Fibroblast of the aortic adventitia (primary cell): ENCODE results near the gene SNAP25. TPM values are rescaled to one million over a fixed set of nuclear protein-coding genes. Genes with fewer than 3 reads are reported as not detected.
A peak's percentile ranks its signal among the peaks of the same experiment; 100 is the strongest.

Experiments used
- DNase-seq: peaks from one replicate; pipeline ENCODE4 v3.0.0-alpha.2; 2010; ENCODE audit warnings: low read depth
- H3K4me3 ChIP-seq: 2 replicates; pipeline ENCODE4 v1.5.1; 2011; ENCODE audit warnings: low read depth, mild to moderate bottlenecking, control low read depth, low read length, moderate library complexity
- CTCF ChIP-seq: IDR thresholded peaks from 2 replicates; pipeline ENCODE4 v1.5.1; 2011; ENCODE audit warnings: mild to moderate bottlenecking, low read length, control low read depth, inconsistent platforms; ENCODE audit not compliant: insufficient read depth
- total RNA-seq: library from RNA; depleted of rRNA; stranded (reverse); fragments of >200 nt; gene quantifications from 2 replicates; pipeline ENCODE4 v1.2.3, GENCODE V29; 2012; ENCODE audit warnings: low replicate concordance

Gene SNAP25
- total RNA-seq, 1 donor, result 3.1 TPM

DNA sequence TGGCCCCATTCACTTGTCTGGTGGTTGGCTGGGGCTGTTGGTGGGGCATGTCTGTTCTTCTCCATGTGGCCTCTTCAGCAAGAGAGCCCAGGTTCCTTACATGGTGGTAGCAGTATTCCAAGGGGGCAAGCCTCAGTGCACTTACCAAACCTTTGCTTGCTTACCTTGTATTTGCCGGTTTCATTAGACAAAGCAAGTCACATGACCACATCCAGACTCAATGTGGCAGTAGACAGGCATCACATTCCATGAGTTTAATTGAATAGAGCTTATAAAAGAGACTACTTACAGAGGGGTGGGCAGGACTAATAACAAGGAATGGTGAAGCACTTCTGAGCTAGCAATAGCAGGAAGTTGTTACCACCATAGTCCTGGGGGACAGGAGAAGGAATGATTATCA lies 78.6 kb downstream of the SNAP25 start:
- no peak for DNase-seq
- TF ChIP-seq CTCF, result no peak
- no peak overlapping the region for H3K4me3 ChIP-seq

DNA sequence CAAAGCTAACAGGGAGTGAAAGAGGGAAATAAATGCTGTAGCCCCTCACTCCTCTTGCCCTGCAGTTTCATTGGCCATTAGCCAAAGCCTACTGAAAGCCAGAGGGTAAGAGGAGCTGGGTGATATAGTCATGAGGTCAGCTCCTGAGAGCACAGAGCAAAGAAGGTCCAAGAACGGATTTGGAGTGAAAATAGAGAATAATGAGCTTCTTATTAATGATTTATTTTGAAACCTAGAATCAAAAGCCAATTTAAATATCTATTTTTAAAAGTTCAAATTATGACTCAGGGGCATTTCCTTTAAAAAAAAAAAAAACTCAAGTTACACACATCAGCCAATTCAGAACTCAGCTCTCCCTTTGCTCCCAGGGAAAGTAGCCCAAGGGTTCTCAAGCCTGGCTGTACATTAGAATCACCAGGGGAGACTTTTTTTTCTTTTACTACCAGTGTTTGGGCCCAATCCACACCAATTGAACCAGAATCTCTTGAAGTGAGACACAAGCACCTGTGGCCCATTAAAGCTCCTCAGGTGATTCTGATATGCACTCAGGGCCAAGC lies 79.1 kb downstream of the SNAP25 start:
- H3K4me3 ChIP-seq, result no peak overlapping the region
- DNase-seq, result no peak
- TF ChIP-seq CTCF, result no peak

DNA sequence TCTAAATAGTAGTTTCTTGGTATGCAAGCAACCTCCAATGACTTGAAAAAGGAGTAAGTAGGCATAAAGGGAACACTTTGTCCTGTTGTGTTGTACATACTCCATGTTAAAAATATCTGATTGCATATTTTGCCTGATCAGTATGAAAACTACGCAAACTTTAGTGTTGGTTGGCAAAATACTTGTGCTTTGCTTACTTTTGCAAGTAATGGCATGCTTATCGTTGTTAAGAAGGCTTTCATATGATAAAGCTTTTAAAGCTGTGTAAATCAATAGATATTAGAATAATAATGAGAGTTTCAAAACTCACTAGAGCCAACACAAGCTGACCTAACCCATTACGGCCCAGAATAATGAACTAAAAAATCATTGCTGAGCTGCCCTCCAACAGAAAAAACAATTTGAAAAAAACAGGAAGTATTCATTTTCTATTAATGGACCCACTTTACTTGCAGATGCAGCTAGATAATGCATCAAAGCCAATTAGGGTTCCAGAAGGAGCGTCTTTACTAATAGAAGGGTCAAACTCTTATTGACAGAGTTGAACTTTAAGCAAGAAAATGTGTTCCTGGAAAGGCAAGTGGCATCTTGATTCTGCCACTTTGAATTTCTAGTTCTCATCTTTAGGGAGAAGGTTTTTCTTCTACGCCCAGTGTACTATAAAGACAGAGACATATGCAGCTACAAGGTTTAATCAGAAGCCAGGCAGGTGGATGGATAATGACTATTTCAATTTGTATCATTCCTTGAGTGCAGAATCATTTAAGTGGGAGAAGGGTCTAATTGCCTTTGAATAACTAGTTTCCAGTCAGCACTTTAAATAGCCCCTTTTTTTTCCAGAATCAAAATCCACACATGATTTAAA lies 82.2 kb downstream of the SNAP25 start:
- no peak for DNase-seq
- TF ChIP-seq CTCF, result no peak
- no peak overlapping the region for H3K4me3 ChIP-seq

DNA sequence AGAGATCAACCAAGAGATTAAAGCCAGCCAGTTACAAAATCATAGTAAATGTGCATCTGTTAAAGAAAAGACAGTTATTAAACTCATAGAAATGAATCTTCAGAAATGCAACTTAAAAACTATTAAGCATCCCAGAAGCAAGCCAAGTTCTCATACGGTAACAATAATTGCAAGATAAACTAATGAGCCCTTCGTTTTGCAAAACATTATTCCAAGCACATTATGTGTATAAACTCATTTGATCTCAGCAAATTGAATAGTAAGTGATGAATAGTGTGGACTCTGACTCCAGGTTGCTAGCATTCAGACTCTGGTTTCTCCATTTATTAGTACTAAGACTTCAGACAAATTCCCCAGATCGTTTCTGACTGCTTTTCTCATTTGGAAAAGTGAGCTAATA lies 85.2 kb downstream of the SNAP25 start:
- H3K4me3 ChIP-seq, result no peak overlapping the region
- TF ChIP-seq CTCF, result no peak
- DNase-seq, result no peak

GRCh38 chr20:10304471-10305046 lies 85.9 kb downstream of the SNAP25 start:
- no peak for TF ChIP-seq CTCF
- DNase-seq, result no peak
- H3K4me3 ChIP-seq, result no peak overlapping the region

- TF ChIP-seq CTCF, result no peak
- peak; percentile 96 for DNase-seq
- H3K4me3 ChIP-seq, result no peak overlapping the region
Observed at GRCh38 chr20:10306440-10307358, 88.1 kb downstream of the SNAP25 start.
